ENCODE measurements around the gene COTL1. TPM values are rescaled to one million over a fixed set of nuclear protein-coding genes. Genes with fewer than 3 reads are reported as not detected.

COTL1 gene
- total and polyA plus RNA-seq, 9 of the 15 experiments (the other 6 are each of a cell fraction or from before 2014, with no cell fraction given): 27.7 to 185 (median 72.5) TPM

GRCh38 chr16:84532855-84533486 is 84.9 kb downstream of the COTL1 start (continued):
- TF ChIP-seq MGA (IDR thresholded peaks at IDR 0.05): peak; percentile 89
- peak; percentile 22; the same call in 1 of the 2 replicates for TF ChIP-seq DPF2 (IDR thresholded peaks at IDR 0.05)
- 0 out of 3 replicates have a peak, but pooled peaks of 1 of the 2 experiments have one; percentile 25 for TF ChIP-seq CBX3 (IDR thresholded peaks at IDR 0.05; ENCODE audit: borderline replicate concordance in 1 of 2, low read length in 2 of 2)
- TF ChIP-seq MAX (CRISPR knock-in tag; IDR thresholded peaks at IDR 0.05): peak; percentile 64; the same call in 1 of the 2 replicates
- 0 out of 2 replicates have a peak, but pooled peaks have one; percentile 40 for TF ChIP-seq ZNF583 (CRISPR knock-in tag; IDR thresholded peaks at IDR 0.05)
- TF ChIP-seq L3MBTL2 (IDR thresholded peaks at IDR 0.05): peak; percentile 81
- TF ChIP-seq ZNF277 (CRISPR knock-in tag; IDR thresholded peaks at IDR 0.05; ENCODE audit: borderline replicate concordance): no peak
- TF ChIP-seq CBFA2T2 (conservative IDR thresholded peaks at IDR 0.05): 0 out of 2 replicates have a peak, but pooled peaks have one; percentile 19
- peak; percentile 22; the same call in 1 of the 2 replicates for TF ChIP-seq SMAD4 (CRISPR knock-in tag; conservative IDR thresholded peaks at IDR 0.05)
- TF ChIP-seq ZNF592 (IDR thresholded peaks at IDR 0.05): peak; percentile 74

Measured in K562 (cell line).